Neural progenitor cell (in vitro differentiated cells): ENCODE data around the gene ACAN. TPM values are rescaled to one million over a fixed set of nuclear protein-coding genes. Genes with fewer than 3 reads are reported as not detected.
A peak's percentile ranks its signal among the peaks of the same experiment; 100 is the strongest.

ENCODE experiments used
- DNase-seq: peaks from one replicate; pipeline ENCODE4 v3.0.0-alpha.2; 2016; ENCODE audit warnings: low spot score
- H2AFZ ChIP-seq: fragments of 200-600 bp; sonication (generic); replicated peaks from 2 replicates; pipeline ENCODE4 v1.6.1; 2016; ENCODE audit warnings: antibody characterized with exemption
- H3F3A ChIP-seq: fragments of 200-600 bp; sonication (generic); 2 replicates; pipeline ENCODE4 v1.6.1; 2016; ENCODE audit warnings: antibody characterized with exemption, low read depth
- H3K27ac ChIP-seq: fragments of 200-600 bp; sonication (generic); 2 replicates; pipeline ENCODE4 v1.5.1; 2016; ENCODE audit warnings: mild to moderate bottlenecking
- H3K27me3 ChIP-seq: fragments of 200-600 bp; sonication (generic); 2 replicates; pipeline ENCODE4 v1.6.1; 2016; ENCODE audit warnings: mild to moderate bottlenecking, moderate library complexity
- H3K36me3 ChIP-seq: fragments of 200-600 bp; sonication (generic); 2 replicates; pipeline ENCODE4 v1.5.1; 2016
- H3K4me1 ChIP-seq: fragments of 200-600 bp; sonication (generic); 2 replicates; pipeline ENCODE4 v1.6.1; 2016; ENCODE audit warnings: mixed run types
- H3K4me2 ChIP-seq: fragments of 200-600 bp; sonication (generic); 2 replicates; pipeline ENCODE4 v1.6.1; 2016
- H3K4me3 ChIP-seq: fragments of 200-600 bp; sonication (generic); 2 replicates; pipeline ENCODE4 v1.5.1; 2016
- H3K79me2 ChIP-seq: fragments of 200-600 bp; sonication (generic); 2 replicates; pipeline ENCODE4 v1.6.1; 2016; ENCODE audit warnings: low read depth
- H3K9ac ChIP-seq: fragments of 200-600 bp; sonication (generic); 2 replicates; pipeline ENCODE4 v1.6.1; 2016
- H3K9me3 ChIP-seq: fragments of 200-600 bp; sonication (generic); 2 replicates; pipeline ENCODE4 v1.5.1; 2016; ENCODE audit warnings: low read depth
- H4K20me1 ChIP-seq: fragments of 200-600 bp; sonication (generic); 2 replicates; pipeline ENCODE4 v1.6.1; 2016; ENCODE audit warnings: low read depth
- H3K27ac Mint-ChIP-seq: 3 replicates; pipeline ENCODE4 v1.8.0; 2021; ENCODE audit warnings: mixed read lengths
- H3K27me3 Mint-ChIP-seq: 2 replicates; pipeline ENCODE4 v1.8.0; 2022; ENCODE audit warnings: low read depth, mild to moderate bottlenecking, inconsistent platforms, moderate library complexity, mixed read lengths; ENCODE audit not compliant: insufficient read depth
- H3K36me3 Mint-ChIP-seq: 3 replicates; pipeline ENCODE4 v1.8.0; 2021; ENCODE audit warnings: mixed read lengths
- H3K4me1 Mint-ChIP-seq: 3 replicates; pipeline ENCODE4 v1.8.0; 2021; ENCODE audit warnings: mixed read lengths
- H3K4me3 Mint-ChIP-seq: 3 replicates; pipeline ENCODE4 v1.8.0; 2021; ENCODE audit warnings: mild to moderate bottlenecking, moderate library complexity, mixed read lengths
- H3K9me3 Mint-ChIP-seq: 3 replicates; pipeline ENCODE4 v1.8.0; 2020; ENCODE audit warnings: mixed read lengths
- EZH2 ChIP-seq: fragments of 200-600 bp; sonication (generic); IDR thresholded peaks from 2 replicates; pipeline ENCODE4 v1.6.1; 2017; ENCODE audit warnings: antibody characterized with exemption, mild to moderate bottlenecking, moderate library complexity
- EZH2phosphoT487 ChIP-seq: fragments of 200-600 bp; sonication (generic); IDR thresholded peaks from 2 replicates; pipeline ENCODE4 v1.6.1; 2017; ENCODE audit warnings: antibody characterized with exemption
- total RNA-seq: library from RNA; depleted of rRNA; stranded (reverse); fragments of >200 nt; gene quantifications from 2 replicates; pipeline ENCODE4 v1.2.3, GENCODE V29; 2015; ENCODE audit warnings: low replicate concordance
- TF ChIP-seq, protein P1 (sequence below): fragments of 200-600 bp; sonication (generic); IDR thresholded peaks from 2 replicates; pipeline ENCODE4 v1.5.1; 2017; ENCODE audit warnings: antibody characterized with exemption, mild to moderate bottlenecking

The ACAN gene
- total RNA-seq, 1 donor from 2014 or later, result 0.06 TPM

DNA sequence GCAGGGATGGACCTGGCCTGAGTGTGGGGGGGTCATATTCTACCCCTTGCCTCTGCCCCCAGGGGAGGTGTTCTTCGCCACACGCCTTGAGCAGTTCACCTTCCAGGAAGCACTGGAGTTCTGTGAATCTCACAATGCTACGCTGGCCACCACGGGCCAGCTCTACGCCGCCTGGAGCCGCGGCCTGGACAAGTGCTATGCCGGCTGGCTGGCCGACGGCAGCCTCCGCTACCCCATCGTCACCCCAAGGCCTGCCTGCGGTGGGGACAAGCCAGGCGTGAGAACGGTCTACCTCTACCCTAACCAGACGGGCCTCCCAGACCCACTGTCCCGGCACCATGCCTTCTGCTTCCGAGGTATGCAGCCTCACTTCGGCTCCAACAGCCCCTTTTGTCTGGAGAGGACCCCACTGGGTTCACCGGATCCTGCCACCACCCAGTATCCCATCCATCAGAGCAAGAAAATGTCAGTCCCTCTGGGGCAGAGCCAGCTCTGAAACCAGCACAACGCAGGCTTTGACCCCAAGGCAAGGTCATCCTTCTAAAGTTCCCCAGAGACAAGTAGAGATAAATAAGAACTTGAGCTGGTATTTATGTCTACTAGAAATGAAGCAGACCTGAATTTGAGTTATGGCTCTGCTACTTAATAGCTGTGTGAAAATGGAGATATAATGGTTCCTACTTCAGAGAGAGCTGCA is 46.3 kb downstream of the ACAN start:
- Histone ChIP-seq H3K27me3 (no peaks in the 10 kb centered on the region), H3K27ac (no peak overlapping the region), H3K9me3 (no peaks in the 10 kb centered on the region), H3K79me2 (no peaks in the 10 kb centered on the region), H4K20me1 (no peaks in the 10 kb centered on the region), H3K4me2 (no peak overlapping the region), H3F3A (no peaks in the 10 kb centered on the region), H2AFZ (no peak overlapping the region), H3K4me3 (no peak overlapping the region), H3K9ac (no peak overlapping the region), H3K4me1 (no peaks in the 10 kb centered on the region), H3K36me3 (no peaks in the 10 kb centered on the region)
- Mint-ChIP-seq H3K4me1 (no peaks in the 10 kb centered on the region), H3K36me3 (no peaks in the 10 kb centered on the region), H3K27me3 (peaks cover 8% of the 10 kb centered on the region), H3K9me3 (no peaks in the 10 kb centered on the region), H3K4me3 (no peak overlapping the region), H3K27ac (peak overlapping the region; percentile 72)
- no peak for DNase-seq
- TF ChIP-seq EZH2 (no peak), EZH2phosphoT487 (no peak)
- TF ChIP-seq, protein P1, sequence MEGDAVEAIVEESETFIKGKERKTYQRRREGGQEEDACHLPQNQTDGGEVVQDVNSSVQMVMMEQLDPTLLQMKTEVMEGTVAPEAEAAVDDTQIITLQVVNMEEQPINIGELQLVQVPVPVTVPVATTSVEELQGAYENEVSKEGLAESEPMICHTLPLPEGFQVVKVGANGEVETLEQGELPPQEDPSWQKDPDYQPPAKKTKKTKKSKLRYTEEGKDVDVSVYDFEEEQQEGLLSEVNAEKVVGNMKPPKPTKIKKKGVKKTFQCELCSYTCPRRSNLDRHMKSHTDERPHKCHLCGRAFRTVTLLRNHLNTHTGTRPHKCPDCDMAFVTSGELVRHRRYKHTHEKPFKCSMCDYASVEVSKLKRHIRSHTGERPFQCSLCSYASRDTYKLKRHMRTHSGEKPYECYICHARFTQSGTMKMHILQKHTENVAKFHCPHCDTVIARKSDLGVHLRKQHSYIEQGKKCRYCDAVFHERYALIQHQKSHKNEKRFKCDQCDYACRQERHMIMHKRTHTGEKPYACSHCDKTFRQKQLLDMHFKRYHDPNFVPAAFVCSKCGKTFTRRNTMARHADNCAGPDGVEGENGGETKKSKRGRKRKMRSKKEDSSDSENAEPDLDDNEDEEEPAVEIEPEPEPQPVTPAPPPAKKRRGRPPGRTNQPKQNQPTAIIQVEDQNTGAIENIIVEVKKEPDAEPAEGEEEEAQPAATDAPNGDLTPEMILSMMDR, result no peak

- Histone ChIP-seq H3K9me3 (no peaks in the 10 kb centered on the region), H2AFZ (no peak overlapping the region), H3K36me3 (no peaks in the 10 kb centered on the region), H3K4me2 (no peak overlapping the region), H3K9ac (no peak overlapping the region), H3K4me3 (no peak overlapping the region), H3K4me1 (no peaks in the 10 kb centered on the region), H4K20me1 (no peaks in the 10 kb centered on the region), H3F3A (no peaks in the 10 kb centered on the region), H3K79me2 (no peaks in the 10 kb centered on the region), H3K27ac (no peak overlapping the region), H3K27me3 (no peaks in the 10 kb centered on the region)
- Mint-ChIP-seq H3K27me3 (peaks cover 5% of the 10 kb centered on the region), H3K4me1 (no peaks in the 10 kb centered on the region), H3K4me3 (no peak overlapping the region), H3K36me3 (no peaks in the 10 kb centered on the region), H3K27ac (no peak overlapping the region), H3K9me3 (peaks cover 5% of the 10 kb centered on the region)
- DNase-seq, result no peak
- no peak for TF ChIP-seq EZH2
- TF ChIP-seq, protein P1, result no peak
- TF ChIP-seq EZH2phosphoT487, result no peak
These were observed 49.2 kb downstream of the ACAN start for GRCh38 chr15:88852476-88852875.

DNA sequence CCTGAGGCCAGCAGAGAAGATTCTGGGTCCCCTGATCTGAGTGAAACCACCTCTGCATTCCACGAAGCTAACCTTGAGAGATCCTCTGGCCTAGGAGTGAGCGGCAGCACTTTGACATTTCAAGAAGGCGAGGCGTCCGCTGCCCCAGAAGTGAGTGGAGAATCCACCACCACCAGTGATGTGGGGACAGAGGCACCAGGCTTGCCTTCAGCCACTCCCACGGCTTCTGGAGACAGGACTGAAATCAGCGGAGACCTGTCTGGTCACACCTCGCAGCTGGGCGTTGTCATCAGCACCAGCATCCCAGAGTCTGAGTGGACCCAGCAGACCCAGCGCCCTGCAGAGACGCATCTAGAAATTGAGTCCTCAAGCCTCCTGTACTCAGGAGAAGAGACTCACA is 55.7 kb downstream of the ACAN start:
- no peak overlapping the region for H3K27ac Mint-ChIP-seq
- H2AFZ ChIP-seq, result no peak overlapping the region
- no peak for DNase-seq
- no peaks in the 10 kb centered on the region for H3K4me1 ChIP-seq
- no peak overlapping the region for H3K4me3 ChIP-seq
- no peaks in the 10 kb centered on the region for H3K36me3 Mint-ChIP-seq
- H3K27me3 Mint-ChIP-seq, result peaks cover 2% of the 10 kb centered on the region
- H3K9me3 Mint-ChIP-seq, result peaks cover 7% of the 10 kb centered on the region
- no peaks in the 10 kb centered on the region for H3K9me3 ChIP-seq
- no peaks in the 10 kb centered on the region for H3K4me1 Mint-ChIP-seq
- no peaks in the 10 kb centered on the region for H4K20me1 ChIP-seq
- H3K27me3 ChIP-seq, result no peaks in the 10 kb centered on the region
- no peaks in the 10 kb centered on the region for H3F3A ChIP-seq
- TF ChIP-seq, protein P1, result no peak
- H3K9ac ChIP-seq, result no peak overlapping the region
- no peak overlapping the region for H3K27ac ChIP-seq
- H3K4me2 ChIP-seq, result no peak overlapping the region
- H3K79me2 ChIP-seq, result no peaks in the 10 kb centered on the region
- no peak overlapping the region for H3K4me3 Mint-ChIP-seq
- no peaks in the 10 kb centered on the region for H3K36me3 ChIP-seq
